Measurements from ENCODE around the gene UNC13B.

DNA sequence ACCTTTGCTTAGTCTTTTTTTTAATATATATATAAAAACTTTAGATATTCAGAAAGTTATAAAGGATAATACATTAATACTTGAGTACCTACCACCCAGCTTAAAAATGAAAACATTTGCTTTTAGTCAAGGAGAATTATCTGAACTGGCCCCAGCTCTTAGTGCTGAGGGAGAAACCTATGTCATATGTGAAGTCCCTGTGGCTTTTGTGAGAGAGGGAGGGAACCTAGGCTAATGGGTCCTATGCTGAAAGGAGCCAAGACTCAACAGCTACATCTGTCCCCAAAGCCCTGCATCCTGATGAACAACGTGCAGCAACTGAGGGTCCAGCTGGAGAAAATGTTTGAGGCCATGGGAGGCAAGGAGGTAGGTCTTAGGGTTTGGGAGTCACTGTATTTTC is 236.1 kb downstream of the UNC13B start:
- TF ChIP-seq HCFC1 (IDR thresholded peaks at IDR 0.05; ENCODE audit: low read depth, low read length) (no peak), SP1 (CRISPR knock-in tag; IDR thresholded peaks at IDR 0.05) (no peak), RFX5 (IDR thresholded peaks at IDR 0.05; ENCODE audit: low read depth, low read length) (no peak), CREB1 (IDR thresholded peaks at IDR 0.05) (no peak), CREB1 (CRISPR knock-in tag; IDR thresholded peaks at IDR 0.05) (no peak)
- TF ChIP-seq, protein P1, sequence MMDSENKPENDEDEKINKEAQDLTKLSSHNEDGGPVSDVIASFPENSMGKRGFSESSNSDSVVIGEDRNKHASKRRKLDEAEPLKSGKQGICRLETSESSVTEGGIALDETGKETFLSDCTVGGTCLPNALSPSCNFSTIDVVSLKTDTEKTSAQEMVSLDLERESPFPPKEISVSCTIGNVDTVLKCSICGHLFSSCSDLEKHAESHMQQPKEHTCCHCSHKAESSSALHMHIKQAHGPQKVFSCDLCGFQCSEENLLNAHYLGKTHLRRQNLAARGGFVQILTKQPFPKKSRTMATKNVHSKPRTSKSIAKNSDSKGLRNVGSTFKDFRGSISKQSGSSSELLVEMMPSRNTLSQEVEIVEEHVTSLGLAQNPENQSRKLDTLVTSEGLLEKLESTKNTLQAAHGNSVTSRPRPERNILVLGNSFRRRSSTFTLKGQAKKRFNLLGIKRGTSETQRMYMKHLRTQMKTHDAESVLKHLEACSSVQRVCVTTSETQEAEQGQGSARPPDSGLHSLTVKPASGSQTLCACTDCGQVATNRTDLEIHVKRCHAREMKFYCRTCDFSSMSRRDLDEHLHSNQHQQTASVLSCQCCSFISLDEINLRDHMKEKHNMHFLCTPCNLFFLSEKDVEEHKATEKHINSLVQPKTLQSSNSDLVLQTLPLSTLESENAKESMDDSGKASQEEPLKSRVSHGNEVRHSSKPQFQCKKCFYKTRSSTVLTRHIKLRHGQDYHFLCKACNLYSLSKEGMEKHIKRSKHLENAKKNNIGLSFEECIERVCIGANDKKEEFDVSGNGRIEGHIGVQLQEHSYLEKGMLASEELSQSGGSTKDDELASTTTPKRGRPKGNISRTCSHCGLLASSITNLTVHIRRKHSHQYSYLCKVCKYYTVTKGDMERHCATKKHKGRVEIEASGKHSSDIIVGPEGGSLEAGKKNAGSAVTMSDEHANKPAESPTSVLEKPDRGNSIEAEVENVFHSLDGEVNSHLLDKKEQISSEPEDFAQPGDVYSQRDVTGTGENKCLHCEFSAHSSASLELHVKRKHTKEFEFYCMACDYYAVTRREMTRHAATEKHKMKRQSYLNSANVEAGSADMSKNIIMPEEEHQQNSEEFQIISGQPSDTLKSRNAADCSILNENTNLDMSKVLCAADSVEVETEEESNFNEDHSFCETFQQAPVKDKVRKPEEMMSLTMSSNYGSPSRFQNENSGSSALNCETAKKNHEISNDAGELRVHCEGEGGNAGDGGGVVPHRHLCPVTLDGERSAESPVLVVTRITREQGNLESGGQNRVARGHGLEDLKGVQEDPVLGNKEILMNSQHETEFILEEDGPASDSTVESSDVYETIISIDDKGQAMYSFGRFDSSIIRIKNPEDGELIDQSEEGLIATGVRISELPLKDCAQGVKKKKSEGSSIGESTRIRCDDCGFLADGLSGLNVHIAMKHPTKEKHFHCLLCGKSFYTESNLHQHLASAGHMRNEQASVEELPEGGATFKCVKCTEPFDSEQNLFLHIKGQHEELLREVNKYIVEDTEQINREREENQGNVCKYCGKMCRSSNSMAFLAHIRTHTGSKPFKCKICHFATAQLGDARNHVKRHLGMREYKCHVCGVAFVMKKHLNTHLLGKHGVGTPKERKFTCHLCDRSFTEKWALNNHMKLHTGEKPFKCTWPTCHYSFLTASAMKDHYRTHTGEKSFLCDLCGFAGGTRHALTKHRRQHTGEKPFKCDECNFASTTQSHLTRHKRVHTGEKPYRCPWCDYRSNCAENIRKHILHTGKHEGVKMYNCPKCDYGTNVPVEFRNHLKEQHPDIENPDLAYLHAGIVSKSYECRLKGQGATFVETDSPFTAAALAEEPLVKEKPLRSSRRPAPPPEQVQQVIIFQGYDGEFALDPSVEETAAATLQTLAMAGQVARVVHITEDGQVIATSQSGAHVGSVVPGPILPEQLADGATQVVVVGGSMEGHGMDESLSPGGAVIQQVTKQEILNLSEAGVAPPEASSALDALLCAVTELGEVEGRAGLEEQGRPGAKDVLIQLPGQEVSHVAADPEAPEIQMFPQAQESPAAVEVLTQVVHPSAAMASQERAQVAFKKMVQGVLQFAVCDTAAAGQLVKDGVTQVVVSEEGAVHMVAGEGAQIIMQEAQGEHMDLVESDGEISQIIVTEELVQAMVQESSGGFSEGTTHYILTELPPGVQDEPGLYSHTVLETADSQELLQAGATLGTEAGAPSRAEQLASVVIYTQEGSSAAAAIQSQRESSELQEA (IDR thresholded peaks at IDR 0.05; ENCODE audit: low read depth), result no peak
- TF ChIP-seq, protein P2, sequence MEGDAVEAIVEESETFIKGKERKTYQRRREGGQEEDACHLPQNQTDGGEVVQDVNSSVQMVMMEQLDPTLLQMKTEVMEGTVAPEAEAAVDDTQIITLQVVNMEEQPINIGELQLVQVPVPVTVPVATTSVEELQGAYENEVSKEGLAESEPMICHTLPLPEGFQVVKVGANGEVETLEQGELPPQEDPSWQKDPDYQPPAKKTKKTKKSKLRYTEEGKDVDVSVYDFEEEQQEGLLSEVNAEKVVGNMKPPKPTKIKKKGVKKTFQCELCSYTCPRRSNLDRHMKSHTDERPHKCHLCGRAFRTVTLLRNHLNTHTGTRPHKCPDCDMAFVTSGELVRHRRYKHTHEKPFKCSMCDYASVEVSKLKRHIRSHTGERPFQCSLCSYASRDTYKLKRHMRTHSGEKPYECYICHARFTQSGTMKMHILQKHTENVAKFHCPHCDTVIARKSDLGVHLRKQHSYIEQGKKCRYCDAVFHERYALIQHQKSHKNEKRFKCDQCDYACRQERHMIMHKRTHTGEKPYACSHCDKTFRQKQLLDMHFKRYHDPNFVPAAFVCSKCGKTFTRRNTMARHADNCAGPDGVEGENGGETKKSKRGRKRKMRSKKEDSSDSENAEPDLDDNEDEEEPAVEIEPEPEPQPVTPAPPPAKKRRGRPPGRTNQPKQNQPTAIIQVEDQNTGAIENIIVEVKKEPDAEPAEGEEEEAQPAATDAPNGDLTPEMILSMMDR (IDR thresholded peaks at IDR 0.05 in 2 of 3, conservative IDR thresholded peaks at IDR 0.05 in 1 of 3; ENCODE audit: insufficient read depth in 2 of 3, low read depth in 1 of 3, low read length in 3 of 3), result no peak
